IPS-20b (cell line): ENCODE measurements around the gene COA8.

ENCODE experiments used
- H3K27ac ChIP-seq: one replicate; pipeline ENCODE4 v1.5.1; 2013; ENCODE audit warnings: low read length
- H3K27me3 ChIP-seq: 2 replicates; pipeline ENCODE4 v1.6.1; 2013; ENCODE audit warnings: mild to moderate bottlenecking, low read length, inconsistent platforms; ENCODE audit not compliant: insufficient read depth
- H3K36me3 ChIP-seq: 2 replicates; pipeline ENCODE4 v1.6.1; 2013; ENCODE audit warnings: low read depth, mild to moderate bottlenecking, inconsistent platforms, low read length, moderate library complexity; ENCODE audit not compliant: insufficient read depth
- H3K4me1 ChIP-seq: 2 replicates; pipeline ENCODE4 v1.6.1; 2013; ENCODE audit warnings: mild to moderate bottlenecking, control low read depth, inconsistent platforms, low read length, moderate library complexity; ENCODE audit not compliant: insufficient read depth
- H3K4me3 ChIP-seq: 2 replicates; pipeline ENCODE4 v1.5.1; 2013; ENCODE audit warnings: mild to moderate bottlenecking, low read length, inconsistent platforms
- H3K9ac ChIP-seq: 2 replicates; pipeline ENCODE4 v1.6.1; 2013; ENCODE audit warnings: low read depth, mild to moderate bottlenecking, inconsistent platforms, low read length, moderate library complexity
- H3K9me3 ChIP-seq: 2 replicates; pipeline ENCODE4 v1.6.1; 2013; ENCODE audit warnings: mild to moderate bottlenecking, low read depth, low read length, inconsistent platforms; ENCODE audit not compliant: insufficient read depth

Gene COA8

DNA sequence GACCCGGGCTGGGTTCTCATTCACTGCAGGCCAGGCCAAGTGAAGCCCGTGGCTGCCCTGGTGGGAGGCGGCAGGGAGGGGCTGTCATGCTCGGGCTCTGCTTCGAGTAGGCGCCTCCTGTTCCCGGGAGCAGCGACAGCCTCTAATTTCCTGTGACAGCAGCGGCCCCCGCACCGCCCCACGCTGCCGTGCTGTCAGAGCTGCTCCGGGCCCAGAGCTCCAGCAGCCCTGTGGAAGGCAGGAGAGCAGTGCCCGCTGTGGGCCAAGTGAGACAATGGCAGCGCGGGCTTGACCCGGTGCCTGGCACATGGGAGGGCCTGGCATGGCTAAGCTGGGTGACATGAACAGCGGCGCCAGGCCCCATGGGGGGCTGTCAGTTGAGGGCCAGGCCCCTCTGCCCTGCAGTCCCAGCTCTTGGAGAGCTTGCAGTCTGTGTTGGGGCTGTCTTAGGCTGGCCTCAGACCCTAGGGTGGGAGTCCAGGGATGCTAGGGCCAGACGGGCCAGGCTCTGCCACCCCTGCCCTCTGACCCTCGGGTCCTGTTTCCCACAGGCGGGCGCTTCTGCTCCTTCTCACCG is 28.7 kb upstream of the COA8 start:
- H3K36me3 ChIP-seq: peaks cover 19% of the 10 kb centered on the region
- no peak overlapping the region for H3K9ac ChIP-seq
- no peak overlapping the region for H3K27ac ChIP-seq

DNA sequence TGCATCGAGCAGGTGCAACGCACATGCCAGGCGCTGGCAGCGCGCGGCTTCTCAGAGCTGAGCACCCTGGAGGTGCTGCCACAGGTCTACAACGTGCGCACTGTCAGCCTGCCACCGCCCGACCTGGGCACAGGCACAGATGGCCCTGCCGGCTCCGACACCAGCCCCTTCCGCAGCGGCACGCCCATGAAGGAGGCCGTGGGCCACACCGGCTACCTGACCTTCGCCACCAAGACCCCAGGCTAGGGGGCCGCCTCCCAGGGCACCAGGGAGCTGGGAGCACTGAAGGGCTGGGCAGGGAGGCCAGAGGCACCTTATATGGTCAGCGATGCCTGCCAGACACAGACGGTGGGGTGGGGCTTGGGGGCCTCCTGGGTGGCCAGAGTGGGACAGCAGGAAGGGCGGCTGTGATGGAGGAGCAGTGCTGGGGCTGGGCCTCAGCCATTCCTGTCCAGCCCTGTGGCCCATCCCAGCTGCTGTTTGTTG is 28.1 kb upstream of the COA8 start:
- Histone ChIP-seq H3K27ac (no peak overlapping the region), H3K9ac (no peak overlapping the region), H3K4me1 (0 out of 2 replicates have a peak, but pooled peaks cover 3% of the 10 kb centered on the region), H3K9me3 (no peaks in the 10 kb centered on the region), H3K4me3 (no peak overlapping the region), H3K36me3 (peaks cover 19% of the 10 kb centered on the region), H3K27me3 (peaks cover 13% of the 10 kb centered on the region; the same call in 1 of the 2 replicates)

More for the DNA sequence above, 28.7 kb upstream of the COA8 start:
- no peak overlapping the region for H3K4me3 ChIP-seq
- peaks cover 8% of the 10 kb centered on the region; the same call in 1 of the 2 replicates for H3K27me3 ChIP-seq
- no peaks in the 10 kb centered on the region for H3K9me3 ChIP-seq
- 0 out of 2 replicates have a peak, but pooled peaks cover 4% of the 10 kb centered on the region for H3K4me1 ChIP-seq

DNA sequence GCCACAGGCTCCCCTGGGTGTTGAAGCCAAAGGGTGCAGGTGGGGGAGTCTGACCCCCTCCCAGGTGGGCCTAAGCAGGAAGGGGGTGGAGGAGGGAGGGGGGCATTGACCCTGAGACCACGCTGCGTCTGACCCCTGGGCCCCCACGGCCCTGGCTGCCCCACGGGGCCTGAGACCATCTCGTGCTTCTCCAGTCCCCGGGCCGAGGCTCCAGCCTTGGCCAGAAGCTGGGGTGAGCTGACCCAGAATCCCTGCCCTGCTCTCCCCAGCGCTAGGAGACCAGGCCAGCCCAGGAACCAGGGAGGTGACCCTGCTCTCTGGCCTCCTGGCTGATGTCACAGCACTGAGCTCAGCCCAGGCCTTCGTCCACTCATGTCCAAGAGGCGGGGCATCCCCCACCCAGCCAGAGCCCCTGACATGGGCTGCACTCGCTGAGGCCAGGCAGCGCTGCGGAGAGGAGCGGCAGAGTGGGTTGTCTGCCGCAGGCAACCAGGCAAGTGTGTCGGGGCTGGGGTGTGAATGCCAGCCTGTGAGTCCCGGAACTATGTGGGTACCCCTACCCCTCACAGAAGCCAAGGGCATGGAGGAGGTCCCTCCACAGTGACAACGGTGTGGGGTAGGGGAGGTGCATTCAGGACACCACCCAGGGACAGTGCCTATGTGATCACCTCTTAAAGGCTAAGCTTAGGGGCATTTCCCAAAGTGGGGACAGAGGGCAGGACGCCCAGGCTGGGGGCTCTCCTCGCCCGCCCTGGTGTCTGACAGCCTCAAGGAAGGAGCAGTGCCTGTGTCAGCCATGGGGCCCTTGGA is 27.5 kb upstream of the COA8 start:
- Histone ChIP-seq H3K9me3 (no peaks in the 10 kb centered on the region), H3K9ac (no peak overlapping the region), H3K36me3 (peaks cover 19% of the 10 kb centered on the region), H3K4me3 (no peak overlapping the region), H3K4me1 (no peaks in the 10 kb centered on the region), H3K27ac (no peak overlapping the region), H3K27me3 (peaks cover 13% of the 10 kb centered on the region; the same call in 1 of the 2 replicates)

DNA sequence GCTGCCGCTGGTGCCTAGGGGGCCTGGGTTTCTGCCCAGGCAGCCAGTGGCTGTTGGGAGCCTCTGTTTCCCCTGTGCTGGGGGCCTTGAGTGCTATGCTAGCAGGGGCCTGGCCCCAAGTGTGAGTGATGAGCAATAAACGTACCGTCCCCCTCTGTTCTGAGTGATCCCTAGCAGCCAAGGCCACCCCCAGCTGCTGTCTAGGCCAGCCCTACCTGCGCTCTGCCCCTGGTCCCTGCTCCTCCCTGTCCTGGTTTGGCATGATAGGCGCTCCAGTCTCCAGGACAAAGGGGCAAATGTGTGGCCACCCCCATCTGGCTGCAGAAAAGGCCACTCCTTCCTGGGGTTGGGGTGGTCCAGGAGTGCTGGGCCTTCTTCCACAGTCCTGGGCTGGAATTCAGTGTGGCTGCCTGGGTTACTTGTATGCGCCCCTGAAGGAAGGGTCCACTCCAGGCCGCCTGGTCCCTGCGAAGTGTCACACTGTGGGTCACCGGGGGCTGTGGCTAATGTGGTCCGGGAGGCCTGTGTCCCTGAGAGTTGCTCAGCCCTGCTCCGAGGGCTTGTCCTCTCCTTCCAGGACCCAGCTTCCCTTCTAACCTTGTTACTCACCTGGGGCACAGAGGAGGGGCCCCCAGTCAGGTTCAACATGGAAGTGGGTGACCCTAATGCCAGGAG is 26.7 kb upstream of the COA8 start:
- H3K4me3 ChIP-seq: no peak overlapping the region
- H3K9me3 ChIP-seq: no peaks in the 10 kb centered on the region
- H3K9ac ChIP-seq: no peak overlapping the region
- H3K27me3 ChIP-seq: peaks cover 13% of the 10 kb centered on the region; the same call in 1 of the 2 replicates
- H3K27ac ChIP-seq: no peak overlapping the region
- no peaks in the 10 kb centered on the region for H3K4me1 ChIP-seq
- H3K36me3 ChIP-seq: peaks cover 14% of the 10 kb centered on the region

DNA sequence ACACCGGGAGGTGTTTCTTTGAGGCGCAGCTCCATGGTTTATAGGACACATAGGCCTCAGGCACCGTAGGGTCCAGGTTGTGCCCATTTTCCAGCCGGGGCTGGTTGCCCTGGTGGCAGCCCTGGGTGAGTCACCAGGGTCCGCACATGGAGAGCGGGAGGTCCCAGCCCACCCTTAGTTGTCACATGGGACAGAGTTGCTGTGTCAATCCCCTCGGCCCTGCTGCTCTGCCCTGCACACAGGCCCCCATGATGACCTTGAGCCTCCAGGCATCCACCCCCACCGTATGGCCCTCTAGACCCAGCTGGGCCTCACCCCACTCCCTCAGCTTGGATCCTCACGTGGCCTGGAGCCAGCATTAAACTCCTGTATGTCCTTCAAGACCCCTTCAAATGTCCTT is 26.1 kb upstream of the COA8 start:
- H3K27ac ChIP-seq: no peak overlapping the region
- no peak overlapping the region for H3K9ac ChIP-seq
- no peak overlapping the region for H3K4me3 ChIP-seq
- peaks cover 14% of the 10 kb centered on the region for H3K36me3 ChIP-seq
- H3K27me3 ChIP-seq: peaks cover 13% of the 10 kb centered on the region; the same call in 1 of the 2 replicates
- peaks cover under 1% of the 10 kb centered on the region; the same call in 1 of the 2 replicates for H3K4me1 ChIP-seq
- H3K9me3 ChIP-seq: no peaks in the 10 kb centered on the region

DNA sequence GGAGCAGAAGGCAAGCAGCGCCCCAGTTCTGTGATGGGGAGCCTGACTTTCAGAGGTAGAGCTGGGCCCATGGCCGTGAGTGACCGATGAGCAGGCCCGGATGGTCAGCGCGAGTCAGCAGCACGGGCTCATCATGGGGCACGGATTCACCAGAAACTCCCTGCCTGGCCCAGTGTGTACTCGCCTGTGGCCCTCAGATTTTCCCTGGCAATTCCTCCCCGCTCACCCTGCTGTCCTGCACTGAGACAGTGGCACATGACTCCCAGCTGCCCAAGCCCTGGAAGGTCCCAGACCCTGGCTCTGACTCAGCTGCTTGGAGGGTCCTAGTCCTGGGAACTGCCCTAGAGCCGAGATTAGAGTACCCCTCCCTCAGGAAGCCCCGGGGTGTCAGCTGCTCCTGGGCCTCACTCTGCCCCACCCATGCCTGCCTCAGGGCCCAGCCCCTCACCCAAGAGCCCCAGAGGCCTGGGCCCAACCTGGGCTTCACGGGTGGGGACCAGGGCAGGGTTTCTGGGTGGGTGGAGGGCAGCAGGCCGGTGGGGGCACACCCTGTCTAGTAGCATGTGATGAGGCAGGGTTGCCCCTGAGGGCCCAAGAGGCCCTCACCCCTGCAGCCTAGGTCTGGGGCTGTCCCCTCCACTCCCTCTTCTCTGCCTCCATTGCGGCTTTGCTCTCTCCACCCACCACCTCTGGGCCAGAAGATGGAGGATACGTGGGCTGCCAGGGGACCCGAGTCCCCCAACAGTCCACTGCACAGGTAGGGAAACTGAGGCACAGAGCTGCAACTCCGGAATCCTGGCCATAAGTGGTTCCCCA is 25.4 kb upstream of the COA8 start:
- H3K9me3 ChIP-seq: no peaks in the 10 kb centered on the region
- no peak overlapping the region for H3K27ac ChIP-seq
- peaks cover 11% of the 10 kb centered on the region for H3K36me3 ChIP-seq
- H3K27me3 ChIP-seq: peaks cover 13% of the 10 kb centered on the region; the same call in 1 of the 2 replicates
- H3K9ac ChIP-seq: no peak overlapping the region
- H3K4me1 ChIP-seq: peaks cover 7% of the 10 kb centered on the region; the same call in 1 of the 2 replicates
- no peak overlapping the region for H3K4me3 ChIP-seq

- Histone ChIP-seq H3K4me3 (no peak overlapping the region), H3K27ac (no peak overlapping the region), H3K9me3 (no peaks in the 10 kb centered on the region), H3K27me3 (peaks cover 13% of the 10 kb centered on the region; the same call in 1 of the 2 replicates), H3K9ac (no peak overlapping the region), H3K36me3 (0 out of 2 replicates have a peak, but pooled peaks cover 8% of the 10 kb centered on the region), H3K4me1 (peaks cover 14% of the 10 kb centered on the region; the same call in 1 of the 2 replicates)
Measured at GRCh38 chr14:103538291-103539055, 24.3 kb upstream of the COA8 start.

DNA sequence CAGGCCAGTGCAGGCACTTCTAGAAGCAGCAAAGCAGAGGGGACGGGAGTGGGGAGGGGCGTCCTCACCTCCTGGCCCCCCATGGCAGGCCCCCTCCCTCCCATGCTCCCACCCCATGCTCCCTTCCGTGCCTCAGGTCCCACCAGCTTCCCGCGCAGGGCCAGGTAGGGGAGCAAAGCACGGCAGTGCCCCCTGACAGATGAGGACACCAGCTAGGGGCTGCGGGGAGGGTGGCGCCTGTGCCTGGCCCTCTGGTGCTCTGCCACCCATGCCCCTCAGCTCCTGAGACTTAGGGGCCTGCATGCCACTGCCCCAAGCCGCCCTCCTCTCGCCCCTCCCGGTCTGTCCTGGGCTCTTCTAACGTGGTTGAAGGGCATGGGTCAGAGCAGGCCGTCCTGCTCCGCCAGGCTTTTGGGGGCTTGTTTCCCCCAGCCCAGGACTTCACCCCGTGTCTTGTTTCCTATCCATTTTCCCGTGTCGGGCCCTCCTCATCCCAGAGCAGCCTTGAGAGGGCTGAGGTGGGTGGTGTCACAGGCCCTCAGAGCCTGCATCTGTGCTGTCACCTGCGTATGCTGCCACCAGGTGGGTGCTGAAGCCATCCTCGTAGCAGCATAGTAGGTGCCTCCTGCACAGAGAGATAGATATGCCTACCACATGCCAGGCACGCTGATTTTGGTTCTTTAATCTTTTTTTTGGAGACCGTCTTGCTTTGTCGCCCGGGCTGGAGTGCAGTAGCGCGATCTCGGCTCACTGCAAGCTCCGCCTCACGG is 23.5 kb upstream of the COA8 start:
- H3K9ac ChIP-seq: no peak overlapping the region
- H3K9me3 ChIP-seq: no peaks in the 10 kb centered on the region
- H3K27ac ChIP-seq: no peak overlapping the region
- 0 out of 2 replicates have a peak, but pooled peaks cover 8% of the 10 kb centered on the region for H3K36me3 ChIP-seq
- H3K4me1 ChIP-seq: peaks cover 17% of the 10 kb centered on the region; the same call in 1 of the 2 replicates
- peaks cover 13% of the 10 kb centered on the region; the same call in 1 of the 2 replicates for H3K27me3 ChIP-seq
- H3K4me3 ChIP-seq: no peak overlapping the region

GRCh38 chr14:103540821-103541708 is 21.7 kb upstream of the COA8 start:
- no peak overlapping the region for H3K27ac ChIP-seq
- no peaks in the 10 kb centered on the region for H3K9me3 ChIP-seq
- H3K4me1 ChIP-seq: peaks cover 17% of the 10 kb centered on the region; the same call in 1 of the 2 replicates
- no peaks in the 10 kb centered on the region for H3K36me3 ChIP-seq
- no peak overlapping the region for H3K4me3 ChIP-seq
- H3K9ac ChIP-seq: no peak overlapping the region
- H3K27me3 ChIP-seq: peaks cover 13% of the 10 kb centered on the region; the same call in 1 of the 2 replicates
